WERI-Rb-1 (cell line): ENCODE results near the gene CAB39L.

ENCODE experiments used
- DNase-seq: peaks from one replicate; pipeline ENCODE4 v3.0.0-alpha.2; 2020
- H3K27ac ChIP-seq: fragments of 250-450 bp; sonication (Bioruptor Pico); 2 replicates; pipeline ENCODE4 v1.5.1; 2020; ENCODE audit warnings: mild to moderate bottlenecking, moderate library complexity
- H3K27me3 ChIP-seq: fragments of 250-450 bp; sonication (Bioruptor Pico); 2 replicates; pipeline ENCODE4 v1.5.1; 2021; ENCODE audit warnings: mild to moderate bottlenecking, low read depth, moderate library complexity; ENCODE audit not compliant: insufficient read depth, severe bottlenecking
- H3K36me3 ChIP-seq: fragments of 250-450 bp; sonication (Bioruptor Pico); 2 replicates; pipeline ENCODE4 v1.5.1; 2020; ENCODE audit warnings: mild to moderate bottlenecking, moderate library complexity
- H3K4me3 ChIP-seq: 2 replicates; pipeline ENCODE4 v1.5.1; 2011; ENCODE audit warnings: low read depth, mild to moderate bottlenecking, control low read depth, low read length
- H3K9me3 ChIP-seq: fragments of 250-450 bp; sonication (Bioruptor Pico); 2 replicates; pipeline ENCODE4 v1.5.1; 2021; ENCODE audit warnings: mild to moderate bottlenecking, moderate library complexity; ENCODE audit not compliant: severe bottlenecking
- CTCF ChIP-seq: IDR thresholded peaks from 2 replicates; pipeline ENCODE4 v1.5.1; 2011; ENCODE audit warnings: low read depth, mild to moderate bottlenecking, control low read depth, inconsistent platforms, low read length

Gene CAB39L

GRCh38 chr13:49371943-49372613 is 71.8 kb downstream of the CAB39L start:
- H3K36me3 ChIP-seq, result no peaks in the 10 kb centered on the region
- no peak for TF ChIP-seq CTCF
- no peak overlapping the region for H3K4me3 ChIP-seq
- no peak overlapping the region for H3K27ac ChIP-seq
- DNase-seq, result no peak
- no peaks in the 10 kb centered on the region for H3K9me3 ChIP-seq
- no peaks in the 10 kb centered on the region for H3K27me3 ChIP-seq

- no peak for TF ChIP-seq CTCF
- DNase-seq, result no peak
- no peak overlapping the region for H3K27ac ChIP-seq
- no peaks in the 10 kb centered on the region for H3K9me3 ChIP-seq
- no peaks in the 10 kb centered on the region for H3K36me3 ChIP-seq
- H3K27me3 ChIP-seq, result no peaks in the 10 kb centered on the region
- no peak overlapping the region for H3K4me3 ChIP-seq
Measured at GRCh38 chr13:49370371-49370770, 73.5 kb downstream of the CAB39L start.

GRCh38 chr13:49369866-49370265 is 74.0 kb downstream of the CAB39L start:
- Histone ChIP-seq H3K4me3 (no peak overlapping the region), H3K27me3 (no peaks in the 10 kb centered on the region), H3K36me3 (no peaks in the 10 kb centered on the region), H3K27ac (no peak overlapping the region), H3K9me3 (no peaks in the 10 kb centered on the region)
- no peak for TF ChIP-seq CTCF
- DNase-seq, result no peak

GRCh38 chr13:49368688-49369087 is 75.2 kb downstream of the CAB39L start:
- no peak for TF ChIP-seq CTCF
- DNase-seq, result no peak
- Histone ChIP-seq H3K27ac (no peak overlapping the region), H3K4me3 (no peak overlapping the region), H3K36me3 (no peaks in the 10 kb centered on the region), H3K9me3 (no peaks in the 10 kb centered on the region), H3K27me3 (no peaks in the 10 kb centered on the region)

- Histone ChIP-seq H3K9me3 (no peaks in the 10 kb centered on the region), H3K27me3 (no peaks in the 10 kb centered on the region), H3K27ac (no peak overlapping the region), H3K36me3 (no peaks in the 10 kb centered on the region), H3K4me3 (no peak overlapping the region)
- no peak for TF ChIP-seq CTCF
- DNase-seq, result peak; percentile 9
Measured at GRCh38 chr13:49367640-49368422, 76.0 kb downstream of the CAB39L start.
